ENCODE data around the gene LMF2.
A peak's percentile ranks its signal among the peaks of the same experiment; 100 is the strongest.
"Not testable (repeated sequence)": the region's sequence is repeated elsewhere in the genome, so short reads cannot be mapped to it uniquely, and the experiment has no call there.

LMF2 gene

GRCh38 chr22:50533856-50534711, 26.6 kb upstream of the LMF2 start:
- not testable (repeated sequence) for DNase-seq

- no peak for DNase-seq
Observed at GRCh38 chr22:50532824-50533796, 25.6 kb upstream of the LMF2 start.

GRCh38 chr22:50531962-50532674, 24.6 kb upstream of the LMF2 start:
- no peak for DNase-seq

GRCh38 chr22:50531546-50531961, 24.1 kb upstream of the LMF2 start:
- DNase-seq = peak in 1 of 2 experiments; percentile 35

- DNase-seq = peak; percentile 59 to 74
Observed at GRCh38 chr22:50530877-50531545, 23.5 kb upstream of the LMF2 start.

GRCh38 chr22:50530580-50530876, 23.0 kb upstream of the LMF2 start:
- no peak for DNase-seq

- peak in 1 of 2 experiments; percentile 43 for DNase-seq
Observed at GRCh38 chr22:50529897-50530579, 22.5 kb upstream of the LMF2 start, which contains the start of gene TYMP. TSS of gene TYMP (minus strand) at chr22:50530012. CDS start at chr22:50529709, 303 bp downstream.

- no peak for DNase-seq
Observed at GRCh38 chr22:50529416-50529896, 22.0 kb upstream of the LMF2 start.

GRCh38 chr22:50528682-50529415, 21.3 kb upstream of the LMF2 start:
- DNase-seq = no peak

GRCh38 chr22:50527921-50528681, 20.6 kb upstream of the LMF2 start:
- no peak for DNase-seq

- no peak for DNase-seq
Observed at GRCh38 chr22:50526834-50527801, 19.6 kb upstream of the LMF2 start.

- DNase-seq = peak; percentile 68 to 75
Observed at GRCh38 chr22:50526108-50526833, 18.8 kb upstream of the LMF2 start.

GRCh38 chr22:50525858-50526107, 18.3 kb upstream of the LMF2 start:
- DNase-seq = no peak

GRCh38 chr22:50525104-50525857, 17.8 kb upstream of the LMF2 start, which contains the start of gene SCO2:
TSS of gene SCO2 (minus strand) at chr22:50525598. CDS start at chr22:50524411, 1,187 bp downstream.
- peak; percentile 91 to 98 for DNase-seq

GRCh38 chr22:50524676-50525103, 17.2 kb upstream of the LMF2 start:
- DNase-seq = no peak

- no peak for DNase-seq
Observed at GRCh38 chr22:50523806-50524675, 16.5 kb upstream of the LMF2 start.

GRCh38 chr22:50523458-50523805, 15.9 kb upstream of the LMF2 start:
- no peak for DNase-seq
